ENCODE results near the gene ITGB6. TPM values are rescaled to one million over a fixed set of nuclear protein-coding genes. Genes with fewer than 3 reads are reported as not detected.

ITGB6 gene
- total RNA-seq (under 1 TPM; 0.12 to 0.79 TPM), polyA plus RNA-seq (ENCODE audit: insufficient read depth, low read depth, low replicate concordance) (0.18 TPM)
- long read RNA-seq, donor 1, result 0 reads
- long read RNA-seq, donor 2, result 0 reads

DNA sequence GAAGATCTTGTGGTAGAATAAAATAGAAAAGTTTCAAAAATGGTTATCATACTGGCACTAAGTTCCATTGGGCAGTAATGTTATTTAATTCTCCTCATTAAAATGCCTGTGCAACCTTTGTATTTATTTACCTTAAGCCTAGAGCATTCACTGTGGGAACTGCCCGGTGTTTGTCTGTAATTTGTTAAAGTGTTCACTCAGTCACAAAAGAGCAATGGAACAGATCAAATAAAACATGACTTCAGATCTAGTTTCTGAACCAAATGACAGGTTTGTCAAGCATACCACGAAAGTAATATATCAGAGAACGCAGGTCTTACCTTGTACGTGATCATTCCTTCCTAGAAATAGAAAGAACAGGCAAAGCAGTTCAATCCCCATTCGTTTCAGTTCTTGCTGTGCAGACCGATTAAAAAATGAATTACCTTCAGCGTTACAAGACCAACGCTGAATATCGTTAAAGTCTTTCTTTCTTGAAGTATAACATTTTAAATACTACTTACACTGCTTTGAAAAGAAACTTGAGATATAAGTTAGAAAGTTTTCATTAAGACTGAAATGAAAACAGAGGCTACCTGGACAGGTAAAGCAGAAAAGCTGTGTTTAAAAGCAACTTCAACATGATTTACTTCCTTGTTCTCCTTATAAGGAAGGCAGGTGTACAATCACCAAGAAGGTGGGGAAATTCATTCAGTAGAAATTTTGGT is at the start of gene ITGB6:
Gene ITGB6 (minus strand): TSS at position 590 of the 707 bp plus-strand sequence. CDS start 209 bp downstream, at position 381.
- H3K27me3 ChIP-seq, result no peaks in the 10 kb centered on the region
- no peaks in the 10 kb centered on the region for H3K9me3 ChIP-seq
- intact Hi-C loops (cut with DNase I; ENCODE audit: low total_unique reads), result no loop called here
- no peaks in the 10 kb centered on the region for H3K36me3 ChIP-seq (ENCODE audit: low read depth, missing control alignments)
- no peak within 1 kb of the TSS for H3K4me3 ChIP-seq
- H3K27ac ChIP-seq, result no peak within 1 kb of the TSS
- no peaks in the 10 kb centered on the region for H3K4me1 ChIP-seq
- TF ChIP-seq POLR2A (IDR thresholded peaks at IDR 0.05), result no peak
- TF ChIP-seq, protein P1, sequence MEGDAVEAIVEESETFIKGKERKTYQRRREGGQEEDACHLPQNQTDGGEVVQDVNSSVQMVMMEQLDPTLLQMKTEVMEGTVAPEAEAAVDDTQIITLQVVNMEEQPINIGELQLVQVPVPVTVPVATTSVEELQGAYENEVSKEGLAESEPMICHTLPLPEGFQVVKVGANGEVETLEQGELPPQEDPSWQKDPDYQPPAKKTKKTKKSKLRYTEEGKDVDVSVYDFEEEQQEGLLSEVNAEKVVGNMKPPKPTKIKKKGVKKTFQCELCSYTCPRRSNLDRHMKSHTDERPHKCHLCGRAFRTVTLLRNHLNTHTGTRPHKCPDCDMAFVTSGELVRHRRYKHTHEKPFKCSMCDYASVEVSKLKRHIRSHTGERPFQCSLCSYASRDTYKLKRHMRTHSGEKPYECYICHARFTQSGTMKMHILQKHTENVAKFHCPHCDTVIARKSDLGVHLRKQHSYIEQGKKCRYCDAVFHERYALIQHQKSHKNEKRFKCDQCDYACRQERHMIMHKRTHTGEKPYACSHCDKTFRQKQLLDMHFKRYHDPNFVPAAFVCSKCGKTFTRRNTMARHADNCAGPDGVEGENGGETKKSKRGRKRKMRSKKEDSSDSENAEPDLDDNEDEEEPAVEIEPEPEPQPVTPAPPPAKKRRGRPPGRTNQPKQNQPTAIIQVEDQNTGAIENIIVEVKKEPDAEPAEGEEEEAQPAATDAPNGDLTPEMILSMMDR (IDR thresholded peaks at IDR 0.05), result no peak
- no peak for DNase-seq
- WGBS, 2 donors, result 93 to 94% methylated on average over 9 of the region's 9 CpGs

DNA sequence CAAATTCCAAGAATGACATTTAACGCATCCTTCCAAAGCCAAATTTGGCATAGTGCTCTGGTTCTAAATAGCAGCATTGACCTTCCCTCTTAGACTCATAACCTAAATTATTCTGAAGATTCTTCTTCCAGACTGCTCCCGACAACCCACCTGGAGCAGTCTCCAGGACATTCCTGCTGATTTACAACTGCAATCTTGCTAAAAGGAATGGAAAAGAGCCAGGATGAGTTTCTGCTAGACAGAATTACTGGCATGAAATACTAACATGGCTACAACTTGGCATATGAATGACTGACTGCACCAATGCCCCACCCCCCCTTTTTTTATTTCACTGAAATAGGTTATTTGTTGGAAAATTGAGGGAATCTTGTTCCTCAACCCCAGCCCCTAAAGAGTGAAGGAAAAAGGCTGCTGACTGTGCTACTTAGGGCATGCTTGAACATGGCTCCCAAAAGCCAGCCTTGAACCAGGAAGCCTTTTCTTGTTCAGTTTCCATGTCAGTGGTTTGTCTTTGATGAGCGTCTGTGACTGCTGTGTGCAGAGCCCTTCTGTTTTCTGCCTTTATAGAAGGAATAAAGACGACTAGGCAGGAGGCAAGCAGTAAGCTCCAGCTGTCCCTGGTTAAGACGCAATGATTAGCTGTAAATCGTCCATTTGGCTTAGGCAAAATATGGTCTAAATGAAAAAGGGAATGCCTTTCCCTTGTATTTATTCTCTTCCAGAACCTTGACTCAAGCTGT is 47.4 kb upstream of the ITGB6 start:
- no peak for DNase-seq
- Histone ChIP-seq H3K27ac (no peak overlapping the region), H3K4me1 (no peaks in the 10 kb centered on the region), H3K36me3 (ENCODE audit: low read depth, missing control alignments) (no peaks in the 10 kb centered on the region), H3K27me3 (no peaks in the 10 kb centered on the region), H3K9me3 (no peaks in the 10 kb centered on the region), H3K4me3 (no peak overlapping the region)
- intact Hi-C loops (cut with DNase I; ENCODE audit: low total_unique reads), result no loop called here
- no peak for TF ChIP-seq POLR2A (IDR thresholded peaks at IDR 0.05)
- TF ChIP-seq, protein P1 (IDR thresholded peaks at IDR 0.05), result no peak
- WGBS, 2 donors, result 84 to 91% methylated on average over 6 of the region's 6 CpGs

DNA sequence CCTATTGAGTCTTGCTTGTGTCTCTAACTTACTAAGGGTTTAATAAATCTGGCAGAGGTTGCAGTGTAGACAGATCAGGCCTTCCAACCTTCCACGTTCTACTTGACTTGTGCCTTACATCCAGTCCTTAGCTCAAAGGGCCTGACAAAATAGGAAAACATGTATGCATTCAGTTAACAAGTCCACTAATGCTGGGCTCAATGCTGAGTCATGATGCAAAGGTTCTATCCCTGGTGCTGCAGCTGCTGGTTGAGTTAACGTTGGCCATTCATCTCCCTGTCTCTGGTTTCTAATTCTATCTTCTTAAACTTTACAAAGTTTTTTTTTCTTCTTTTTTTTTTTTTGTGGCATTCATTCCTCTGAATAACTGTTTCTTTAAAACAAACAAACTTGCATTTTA is 46.3 kb upstream of the ITGB6 start:
- Histone ChIP-seq H3K4me3 (no peak overlapping the region), H3K4me1 (no peaks in the 10 kb centered on the region), H3K27ac (no peak overlapping the region), H3K36me3 (ENCODE audit: low read depth, missing control alignments) (no peaks in the 10 kb centered on the region), H3K27me3 (no peaks in the 10 kb centered on the region), H3K9me3 (no peaks in the 10 kb centered on the region)
- intact Hi-C loops (cut with DNase I; ENCODE audit: low total_unique reads), result no loop called here
- DNase-seq, result no peak
- TF ChIP-seq, protein P1 (IDR thresholded peaks at IDR 0.05), result no peak
- TF ChIP-seq POLR2A (IDR thresholded peaks at IDR 0.05), result no peak
- 84 to 87% methylated on average over 2 of the region's 2 CpGs for WGBS, 2 donors

GRCh38 chr2:160245614-160246155 is 45.6 kb upstream of the ITGB6 start:
- no peaks in the 10 kb centered on the region for H3K27me3 ChIP-seq
- no peak overlapping the region for H3K27ac ChIP-seq
- DNase-seq, result no peak
- H3K4me1 ChIP-seq, result no peaks in the 10 kb centered on the region
- intact Hi-C loops (cut with DNase I; ENCODE audit: low total_unique reads), result no loop called here
- 96% methylated on average over 5 of the region's 5 CpGs for WGBS, 2 donors
- no peaks in the 10 kb centered on the region for H3K9me3 ChIP-seq
- H3K36me3 ChIP-seq (ENCODE audit: low read depth, missing control alignments), result no peaks in the 10 kb centered on the region
- H3K4me3 ChIP-seq, result no peak overlapping the region
- no peak for TF ChIP-seq POLR2A (IDR thresholded peaks at IDR 0.05)
- TF ChIP-seq, protein P1 (IDR thresholded peaks at IDR 0.05), result no peak

All from testis (tissue), 5 donors.